Caco-2 (cell line): Measurements from ENCODE around the gene STX1B. TPM values are rescaled to one million over a fixed set of nuclear protein-coding genes. Genes with fewer than 3 reads are reported as not detected.

ENCODE experiments used
- BruUV-seq: library from RNA; stranded (reverse); fragments of 400-500 nt; replicated peaks from 2 replicates; lab custom pipeline; 2021; lab: Mats Ljungman, UMichigan
- CTCF ChIA-PET: fragments of 300-600 bp; sonication (Branson Sonifier 250); formaldehyde crosslinking; loops from one replicate; lab custom pipeline; 2022; ENCODE audit warnings: antibody characterized with exemption; lab: Charles Lee
- POLR2A ChIA-PET: fragments of 300-600 bp; sonication (Branson Sonifier 250); formaldehyde crosslinking; loops from one replicate; lab custom pipeline; 2022; ENCODE audit warnings: antibody characterized with exemption; lab: Charles Lee
- DNase-seq, 2 experiments: peaks; one replicate each; pipeline versions ENCODE4 v3.0.0 to v3.0.0-alpha.2; 2020 to 2022
- H3K27me3 ChIP-seq: replicated peaks from 2 replicates; pipeline ENCODE4 v1.6.0; 2011; ENCODE audit warnings: low read length; ENCODE audit not compliant: control insufficient read depth, insufficient read depth
- H3K36me3 ChIP-seq: 2 replicates; pipeline ENCODE4 v1.5.1; 2011; ENCODE audit warnings: low read length; ENCODE audit not compliant: control insufficient read depth, insufficient read depth
- H3K4me1 ChIP-seq: fragments of 250-450 bp; sonication (Bioruptor Pico); 2 replicates; pipeline ENCODE4 v1.5.1; 2020; ENCODE audit warnings: mild to moderate bottlenecking
- H3K4me3 ChIP-seq: 2 replicates; pipeline ENCODE4 v1.5.1; 2011; ENCODE audit warnings: low read depth, mild to moderate bottlenecking, control low read depth, low read length
- H3K9me3 ChIP-seq: fragments of 250-450 bp; sonication (Bioruptor Pico); 2 replicates; pipeline ENCODE4 v1.5.1; 2020; ENCODE audit warnings: mild to moderate bottlenecking, moderate library complexity
- H3K27ac Mint-ChIP-seq: one replicate; pipeline ENCODE4 v1.8.0; 2022; ENCODE audit warnings: mixed read lengths; ENCODE audit not compliant: unreplicated experiment
- H3K27me3 Mint-ChIP-seq: one replicate; pipeline ENCODE4 v1.8.0; 2022; ENCODE audit warnings: mixed read lengths; ENCODE audit not compliant: insufficient read depth, unreplicated experiment
- H3K36me3 Mint-ChIP-seq: one replicate; pipeline ENCODE4 v1.8.0; 2022; ENCODE audit warnings: mild to moderate bottlenecking, mixed read lengths; ENCODE audit not compliant: insufficient read depth, unreplicated experiment
- H3K4me1 Mint-ChIP-seq: one replicate; pipeline ENCODE4 v1.8.0; 2022; ENCODE audit warnings: low read depth, mixed read lengths; ENCODE audit not compliant: unreplicated experiment
- H3K4me3 Mint-ChIP-seq: one replicate; pipeline ENCODE4 v1.8.0; 2022; ENCODE audit warnings: mild to moderate bottlenecking, moderate library complexity, mixed read lengths; ENCODE audit not compliant: unreplicated experiment
- H3K9me3 Mint-ChIP-seq: one replicate; pipeline ENCODE4 v1.8.0; 2022; ENCODE audit warnings: mixed read lengths; ENCODE audit not compliant: unreplicated experiment
- intact Hi-C: fragments of 100-400 bp; cut with micrococcal nuclease; formaldehyde crosslinking; loops from one replicate; pipeline ENCODE4 v1.10.0; 2022; ENCODE audit not compliant: unreplicated experiment
- total RNA-seq: library from RNA; stranded (reverse); gene quantifications from 2 replicates; pipeline ENCODE4 v1.2.3, GENCODE V29; 2022
- TF ChIP-seq, protein P1 (sequence below), 2 experiments: fragments of 200-600 bp in 1 of 2; IDR thresholded peaks; 1 replicate in 1 of 2; 2 replicates in 1 of 2; pipeline versions ENCODE4 v1.5.1 to v1.8.0; 2011 to 2022; ENCODE audit warnings: antibody characterized with exemption in 1 of 2, control low read depth in 1 of 2, inconsistent platforms in 1 of 2, low read depth in 1 of 2, low read length in 1 of 2, mild to moderate bottlenecking in 1 of 2, moderate library complexity in 1 of 2; ENCODE audit not compliant: insufficient read depth in 1 of 2, severe bottlenecking in 1 of 2, unreplicated experiment in 1 of 2

STX1B gene
- total RNA-seq, 1 experiment from 2014 or later: 0.77 TPM

DNA sequence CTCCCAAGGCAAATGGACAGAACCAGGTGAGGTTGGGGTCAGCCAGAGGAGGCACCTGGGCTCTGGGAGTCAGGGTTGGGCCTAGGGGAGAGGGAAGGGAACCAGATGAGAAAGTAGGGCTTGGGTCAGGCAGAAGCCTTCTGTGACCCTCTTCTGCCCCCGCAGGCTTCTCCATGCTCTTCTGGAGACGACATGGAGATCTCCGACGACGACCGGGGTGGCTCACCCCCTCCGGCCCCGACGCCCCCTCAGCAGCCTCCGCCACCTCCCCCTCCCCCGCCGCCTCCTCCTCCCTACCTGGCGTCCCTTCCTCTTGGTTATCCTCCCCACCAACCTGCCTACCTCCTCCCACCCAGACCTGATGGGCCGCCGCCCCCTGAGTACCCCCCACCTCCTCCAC, 45.0 kb downstream of the STX1B start:
- Mint-ChIP-seq H3K4me3 (no peak overlapping the region), H3K36me3 (peaks cover 79% of the 10 kb centered on the region), H3K27ac (no peak overlapping the region), H3K4me1 (no peaks in the 10 kb centered on the region), H3K9me3 (no peaks in the 10 kb centered on the region), H3K27me3 (no peaks in the 10 kb centered on the region)
- Histone ChIP-seq H3K36me3 (peaks cover 8% of the 10 kb centered on the region), H3K4me3 (no peak overlapping the region), H3K4me1 (no peaks in the 10 kb centered on the region), H3K27me3 (no peaks in the 10 kb centered on the region), H3K9me3 (no peaks in the 10 kb centered on the region)
- BruUV-seq: no TSS peak
- POLR2A ChIA-PET: no interaction called here
- DNase-seq: no peak
- TF ChIP-seq, protein P1, sequence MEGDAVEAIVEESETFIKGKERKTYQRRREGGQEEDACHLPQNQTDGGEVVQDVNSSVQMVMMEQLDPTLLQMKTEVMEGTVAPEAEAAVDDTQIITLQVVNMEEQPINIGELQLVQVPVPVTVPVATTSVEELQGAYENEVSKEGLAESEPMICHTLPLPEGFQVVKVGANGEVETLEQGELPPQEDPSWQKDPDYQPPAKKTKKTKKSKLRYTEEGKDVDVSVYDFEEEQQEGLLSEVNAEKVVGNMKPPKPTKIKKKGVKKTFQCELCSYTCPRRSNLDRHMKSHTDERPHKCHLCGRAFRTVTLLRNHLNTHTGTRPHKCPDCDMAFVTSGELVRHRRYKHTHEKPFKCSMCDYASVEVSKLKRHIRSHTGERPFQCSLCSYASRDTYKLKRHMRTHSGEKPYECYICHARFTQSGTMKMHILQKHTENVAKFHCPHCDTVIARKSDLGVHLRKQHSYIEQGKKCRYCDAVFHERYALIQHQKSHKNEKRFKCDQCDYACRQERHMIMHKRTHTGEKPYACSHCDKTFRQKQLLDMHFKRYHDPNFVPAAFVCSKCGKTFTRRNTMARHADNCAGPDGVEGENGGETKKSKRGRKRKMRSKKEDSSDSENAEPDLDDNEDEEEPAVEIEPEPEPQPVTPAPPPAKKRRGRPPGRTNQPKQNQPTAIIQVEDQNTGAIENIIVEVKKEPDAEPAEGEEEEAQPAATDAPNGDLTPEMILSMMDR (IDR thresholded peaks at IDR 0.05; ENCODE audit: insufficient read depth in 1 of 2, low read depth in 1 of 2, low read length in 1 of 2, severe bottlenecking in 1 of 2, unreplicated experiment in 1 of 2): no peak
- CTCF ChIA-PET: interaction anchor here (0.6 kb wide), 1 partner anchor 51 kb away, joined by 3 read pairs; no protein-coding TSS in a partner anchor
- intact Hi-C loops: no loop called here

DNA sequence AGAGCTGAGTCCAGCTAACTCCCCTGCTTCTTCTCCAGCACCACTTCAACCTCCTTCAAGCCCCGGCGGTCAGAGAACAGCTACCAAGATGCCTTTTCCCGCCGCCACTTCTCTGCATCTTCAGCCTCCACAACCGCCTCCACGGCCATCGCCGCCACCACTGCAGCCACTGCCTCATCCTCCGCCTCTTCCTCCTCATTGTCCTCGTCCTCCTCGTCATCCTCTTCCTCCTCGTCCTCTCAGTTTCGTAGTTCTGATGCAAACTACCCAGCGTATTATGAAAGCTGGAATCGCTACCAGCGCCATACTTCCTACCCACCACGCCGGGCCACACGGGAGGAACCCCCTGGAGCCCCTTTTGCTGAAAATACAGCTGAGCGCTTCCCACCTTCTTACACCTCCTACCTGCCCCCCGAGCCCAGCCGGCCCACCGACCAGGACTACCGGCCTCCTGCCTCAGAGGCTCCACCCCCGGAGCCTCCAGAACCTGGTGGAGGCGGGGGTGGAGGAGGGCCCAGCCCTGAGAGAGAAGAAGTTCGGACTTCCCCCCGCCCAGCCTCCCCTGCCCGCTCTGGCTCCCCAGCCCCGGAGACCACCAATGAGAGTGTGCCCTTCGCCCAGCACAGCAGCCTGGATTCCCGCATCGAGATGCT, 45.7 kb downstream of the STX1B start:
- POLR2A ChIA-PET: no interaction called here
- TF ChIP-seq, protein P1 (IDR thresholded peaks at IDR 0.05; ENCODE audit: insufficient read depth in 1 of 2, low read depth in 1 of 2, low read length in 1 of 2, severe bottlenecking in 1 of 2, unreplicated experiment in 1 of 2): no peak
- H3K36me3 ChIP-seq: peaks cover 8% of the 10 kb centered on the region; the same call in 1 of the 2 replicates

DNA sequence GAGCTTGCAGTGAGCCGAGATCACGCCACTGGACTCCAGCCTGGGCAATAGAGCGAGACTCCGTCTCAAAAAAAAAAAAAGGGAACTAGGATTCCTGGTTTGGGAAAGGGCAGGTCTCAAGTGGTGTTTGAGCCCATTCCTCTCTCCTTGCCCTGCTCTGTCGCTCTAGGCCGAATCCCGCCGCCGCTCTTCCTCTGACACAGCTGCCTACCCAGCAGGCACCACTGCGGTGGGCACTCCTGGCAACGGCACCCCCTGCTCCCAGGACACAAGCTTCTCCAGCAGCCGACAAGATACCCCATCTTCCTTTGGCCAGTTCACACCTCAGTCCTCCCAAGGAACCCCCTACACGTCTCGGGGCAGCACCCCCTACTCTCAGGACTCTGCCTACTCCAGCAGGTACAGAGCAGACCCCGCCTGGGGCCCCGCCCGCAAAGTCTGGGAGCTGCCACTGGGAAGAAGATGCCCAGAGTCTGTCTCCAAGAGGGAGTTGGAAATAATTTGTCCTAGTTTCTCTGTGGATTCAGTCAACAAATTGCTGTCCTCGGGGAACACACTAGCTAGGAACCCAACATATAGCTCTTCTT, 46.4 kb downstream of the STX1B start:
- Histone ChIP-seq H3K27me3 (no peaks in the 10 kb centered on the region), H3K4me1 (no peaks in the 10 kb centered on the region; the same call in 1 of the 2 replicates), H3K36me3 (peaks cover 6% of the 10 kb centered on the region; the same call in 1 of the 2 replicates), H3K9me3 (no peaks in the 10 kb centered on the region), H3K4me3 (no peak overlapping the region)
- TF ChIP-seq, protein P1 (IDR thresholded peaks at IDR 0.05; ENCODE audit: insufficient read depth in 1 of 2, low read depth in 1 of 2, low read length in 1 of 2, severe bottlenecking in 1 of 2, unreplicated experiment in 1 of 2): no peak
- Mint-ChIP-seq H3K36me3 (peaks cover 79% of the 10 kb centered on the region), H3K27me3 (no peaks in the 10 kb centered on the region), H3K4me3 (no peak overlapping the region), H3K9me3 (no peaks in the 10 kb centered on the region), H3K4me1 (peaks cover 5% of the 10 kb centered on the region), H3K27ac (no peak overlapping the region)
- CTCF ChIA-PET: no interaction called here
- intact Hi-C loops: no loop called here
- DNase-seq: no peak
- BruUV-seq: no TSS peak
- POLR2A ChIA-PET: no interaction called here

More for the DNA sequence above, 45.7 kb downstream of the STX1B start:
- intact Hi-C loops: no loop called here
- Mint-ChIP-seq H3K9me3 (no peaks in the 10 kb centered on the region), H3K4me3 (no peak overlapping the region), H3K4me1 (peaks cover 3% of the 10 kb centered on the region), H3K36me3 (peaks cover 79% of the 10 kb centered on the region), H3K27me3 (no peaks in the 10 kb centered on the region), H3K27ac (no peak overlapping the region)
- no peak for DNase-seq
- no peaks in the 10 kb centered on the region for H3K9me3 ChIP-seq
- BruUV-seq: no TSS peak
- no peaks in the 10 kb centered on the region for H3K27me3 ChIP-seq
- H3K4me1 ChIP-seq: no peaks in the 10 kb centered on the region
- CTCF ChIA-PET: no interaction called here
- H3K4me3 ChIP-seq: no peak overlapping the region
